Mucosa of gallbladder (tissue), 1 donor: Measurements from ENCODE around the gene IRX2. TPM values are rescaled to one million over a fixed set of nuclear protein-coding genes. Genes with fewer than 3 reads are reported as not detected.

Experiments used
- DNase-seq: peaks from one replicate; pipeline ENCODE4 v3.0.0-alpha.2; 2020; ENCODE audit warnings: low spot score
- total RNA-seq: library from RNA; stranded (reverse); gene quantifications from one replicate; pipeline ENCODE4 v1.2.1, GENCODE V29; 2021
- donor health status: DM: no; HTN: no; CAD: no.

IRX2 gene
- 0.26 TPM for total RNA-seq

GRCh38 chr5:2751592-2752021 lies at the start of gene IRX2:
Gene IRX2, minus strand, starts transcription at chr5:2751677. Its CDS starts 264 bp downstream, at chr5:2751413.
- DNase-seq: peak; percentile 52

- no peak for DNase-seq
Observed at GRCh38 chr5:2800035-2800434, 48.6 kb upstream of the IRX2 start.

GRCh38 chr5:2797981-2798380 lies 46.5 kb upstream of the IRX2 start:
- no peak for DNase-seq

- DNase-seq: no peak
Observed at GRCh38 chr5:2797160-2797559, 45.7 kb upstream of the IRX2 start.

- no peak for DNase-seq
Observed at GRCh38 chr5:2783223-2783622, 31.7 kb upstream of the IRX2 start.

GRCh38 chr5:2782658-2783057 lies 31.2 kb upstream of the IRX2 start:
- no peak for DNase-seq

GRCh38 chr5:2780421-2781171 lies 29.1 kb upstream of the IRX2 start:
- DNase-seq: no peak

GRCh38 chr5:2779459-2779858 lies 28.0 kb upstream of the IRX2 start:
- no peak for DNase-seq

GRCh38 chr5:2776337-2777302 lies 25.1 kb upstream of the IRX2 start:
- DNase-seq: no peak

- DNase-seq: no peak
Observed at GRCh38 chr5:2773327-2773726, 21.9 kb upstream of the IRX2 start.

- DNase-seq: no peak
Observed at GRCh38 chr5:2767089-2767488, 15.6 kb upstream of the IRX2 start.

GRCh38 chr5:2764581-2764980 lies 13.1 kb upstream of the IRX2 start:
- DNase-seq: no peak

- DNase-seq: no peak
Observed at GRCh38 chr5:2763533-2763794, 12.0 kb upstream of the IRX2 start.

GRCh38 chr5:2762744-2763532 lies 11.5 kb upstream of the IRX2 start:
- DNase-seq: no peak

- no peak for DNase-seq
Observed at GRCh38 chr5:2761921-2762488, 10.5 kb upstream of the IRX2 start.

GRCh38 chr5:2759696-2760461 lies 8.4 kb upstream of the IRX2 start:
- DNase-seq: no peak

GRCh38 chr5:2759091-2759490 lies 7.6 kb upstream of the IRX2 start:
- no peak for DNase-seq

- DNase-seq: no peak
Observed at GRCh38 chr5:2758632-2759031, 7.2 kb upstream of the IRX2 start.

- no peak for DNase-seq
Observed at GRCh38 chr5:2757563-2758351, 6.3 kb upstream of the IRX2 start.
